ENCODE results near the gene CRY1. TPM values are rescaled to one million over a fixed set of nuclear protein-coding genes. Genes with fewer than 3 reads are reported as not detected.

Gene CRY1
- total RNA-seq, 1 experiment from 2014 or later = 19.4 TPM

DNA sequence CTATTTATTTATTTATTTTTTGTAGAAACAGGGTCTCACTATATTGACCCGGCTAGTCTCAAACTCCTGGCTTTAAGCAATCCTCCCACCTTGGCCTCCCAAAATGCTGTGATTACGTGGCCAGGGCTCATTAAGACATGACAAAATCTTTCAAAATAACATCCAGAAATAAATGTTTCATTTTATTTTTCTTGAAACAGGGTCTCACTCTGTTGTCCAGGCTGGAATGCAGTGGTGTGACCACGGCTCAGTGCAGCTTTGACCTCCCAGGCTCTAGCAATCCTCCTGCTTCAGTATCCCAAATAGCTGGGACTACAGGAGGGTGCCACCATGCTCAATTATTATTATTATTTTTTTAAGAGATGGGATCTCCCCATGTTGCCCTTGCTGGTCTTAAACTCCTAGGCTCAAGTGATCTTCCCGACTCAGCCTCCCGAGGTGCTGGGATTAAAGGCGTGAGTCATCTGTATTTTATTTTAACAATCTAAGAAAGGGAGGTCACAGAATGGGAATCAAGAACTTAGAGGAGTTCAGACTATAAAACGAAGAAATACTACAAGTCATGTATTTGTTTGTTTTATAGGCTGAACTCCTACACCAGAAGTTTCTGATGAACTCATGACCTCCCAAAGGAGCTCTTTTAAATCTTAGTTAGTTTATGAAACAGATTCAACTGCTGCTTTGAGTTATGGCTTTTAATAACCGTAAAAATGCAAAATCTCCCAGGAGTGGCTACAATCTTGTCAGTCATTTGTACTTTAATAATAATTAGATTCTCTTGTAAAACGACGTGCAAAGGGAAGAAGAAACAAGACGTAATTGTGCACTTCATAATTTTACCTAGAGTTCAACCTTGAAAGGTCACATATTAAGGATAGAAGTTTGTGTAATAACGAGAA lies 139.7 kb downstream of the CRY1 start:
- no peak for DNase-seq
- TF ChIP-seq, protein P1, sequence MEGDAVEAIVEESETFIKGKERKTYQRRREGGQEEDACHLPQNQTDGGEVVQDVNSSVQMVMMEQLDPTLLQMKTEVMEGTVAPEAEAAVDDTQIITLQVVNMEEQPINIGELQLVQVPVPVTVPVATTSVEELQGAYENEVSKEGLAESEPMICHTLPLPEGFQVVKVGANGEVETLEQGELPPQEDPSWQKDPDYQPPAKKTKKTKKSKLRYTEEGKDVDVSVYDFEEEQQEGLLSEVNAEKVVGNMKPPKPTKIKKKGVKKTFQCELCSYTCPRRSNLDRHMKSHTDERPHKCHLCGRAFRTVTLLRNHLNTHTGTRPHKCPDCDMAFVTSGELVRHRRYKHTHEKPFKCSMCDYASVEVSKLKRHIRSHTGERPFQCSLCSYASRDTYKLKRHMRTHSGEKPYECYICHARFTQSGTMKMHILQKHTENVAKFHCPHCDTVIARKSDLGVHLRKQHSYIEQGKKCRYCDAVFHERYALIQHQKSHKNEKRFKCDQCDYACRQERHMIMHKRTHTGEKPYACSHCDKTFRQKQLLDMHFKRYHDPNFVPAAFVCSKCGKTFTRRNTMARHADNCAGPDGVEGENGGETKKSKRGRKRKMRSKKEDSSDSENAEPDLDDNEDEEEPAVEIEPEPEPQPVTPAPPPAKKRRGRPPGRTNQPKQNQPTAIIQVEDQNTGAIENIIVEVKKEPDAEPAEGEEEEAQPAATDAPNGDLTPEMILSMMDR (IDR thresholded peaks at IDR 0.05; ENCODE audit: insufficient read depth in 1 of 2, low read depth in 1 of 2, low read length in 1 of 2, severe bottlenecking in 1 of 2, unreplicated experiment in 1 of 2) = no peak
- intact Hi-C loops (cut with micrococcal nuclease; ENCODE audit: unreplicated experiment) = no loop called here
- Mint-ChIP-seq H3K27ac (ENCODE audit: unreplicated experiment) (no peak overlapping the region), H3K4me3 (ENCODE audit: unreplicated experiment) (no peak overlapping the region), H3K4me1 (ENCODE audit: low read depth, unreplicated experiment) (no peaks in the 10 kb centered on the region), H3K9me3 (ENCODE audit: unreplicated experiment) (peaks cover 18% of the 10 kb centered on the region), H3K36me3 (ENCODE audit: insufficient read depth, unreplicated experiment) (peaks cover 11% of the 10 kb centered on the region), H3K27me3 (ENCODE audit: insufficient read depth, unreplicated experiment) (peaks cover 4% of the 10 kb centered on the region)
- H3K9me3 ChIP-seq = peaks cover 7% of the 10 kb centered on the region; the same call in 1 of the 2 replicates
- ChIA-PET POLR2A (interaction anchor here (1.1 kb wide), 1 partner anchor 34 kb away, joined by 3 read pairs; the partner anchor contains the start of gene MTERF2), CTCF (no interaction called here)
- H3K4me1 ChIP-seq = no peaks in the 10 kb centered on the region; the same call in 1 of the 2 replicates
- no TSS peak for BruUV-seq (replicated peaks)
- H3K36me3 ChIP-seq (ENCODE audit: control insufficient read depth, insufficient read depth, low read length) = no peaks in the 10 kb centered on the region
- H3K27me3 ChIP-seq (replicated peaks; ENCODE audit: control insufficient read depth, insufficient read depth, low read length) = no peaks in the 10 kb centered on the region
- H3K4me3 ChIP-seq (ENCODE audit: low read depth, low read length) = no peak overlapping the region; the same call in 1 of the 2 replicates

- Mint-ChIP-seq H3K27ac (ENCODE audit: unreplicated experiment) (no peak overlapping the region), H3K9me3 (ENCODE audit: unreplicated experiment) (peaks cover 28% of the 10 kb centered on the region), H3K4me3 (ENCODE audit: unreplicated experiment) (no peak overlapping the region), H3K27me3 (ENCODE audit: insufficient read depth, unreplicated experiment) (peaks cover 4% of the 10 kb centered on the region), H3K36me3 (ENCODE audit: insufficient read depth, unreplicated experiment) (no peaks in the 10 kb centered on the region), H3K4me1 (ENCODE audit: low read depth, unreplicated experiment) (no peaks in the 10 kb centered on the region)
- ChIA-PET CTCF (no interaction called here), POLR2A (no interaction called here)
- no peak overlapping the region for H3K4me3 ChIP-seq (ENCODE audit: low read depth, low read length)
- peaks cover 12% of the 10 kb centered on the region; the same call in 1 of the 2 replicates for H3K9me3 ChIP-seq
- BruUV-seq (replicated peaks) = no TSS peak
- intact Hi-C loops (cut with micrococcal nuclease; ENCODE audit: unreplicated experiment) = no loop called here
- DNase-seq = no peak
- TF ChIP-seq, protein P1 (IDR thresholded peaks at IDR 0.05; ENCODE audit: insufficient read depth in 1 of 2, low read depth in 1 of 2, low read length in 1 of 2, severe bottlenecking in 1 of 2, unreplicated experiment in 1 of 2) = no peak
- no peaks in the 10 kb centered on the region for H3K27me3 ChIP-seq (replicated peaks; ENCODE audit: control insufficient read depth, insufficient read depth, low read length)
- no peaks in the 10 kb centered on the region for H3K36me3 ChIP-seq (ENCODE audit: control insufficient read depth, insufficient read depth, low read length)
- H3K4me1 ChIP-seq = no peaks in the 10 kb centered on the region
Observed at GRCh38 chr12:106950591-106950990, 142.8 kb downstream of the CRY1 start.

DNA sequence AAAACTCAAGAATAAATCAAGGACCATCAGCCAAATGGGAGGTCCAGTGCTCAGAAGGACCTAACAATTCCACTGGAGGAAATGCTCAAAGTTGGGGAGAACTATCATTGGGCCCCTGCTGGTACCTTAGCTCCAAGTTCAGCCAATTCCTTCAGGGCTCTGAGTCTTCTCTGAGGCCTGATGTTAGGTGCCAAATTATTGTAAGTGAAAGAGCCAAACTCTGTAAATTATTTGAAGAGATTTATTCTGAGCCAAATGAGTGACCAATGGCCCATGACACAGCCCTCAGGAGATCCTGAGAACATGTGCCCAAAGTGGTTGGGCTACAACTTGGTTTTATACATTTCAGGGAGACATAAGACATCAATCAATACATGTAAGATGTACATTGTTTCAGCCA lies 145.9 kb downstream of the CRY1 start:
- peaks cover 4% of the 10 kb centered on the region for H3K27me3 Mint-ChIP-seq (ENCODE audit: insufficient read depth, unreplicated experiment)
- DNase-seq = no peak
- H3K4me3 Mint-ChIP-seq (ENCODE audit: unreplicated experiment) = no peak overlapping the region
- no peaks in the 10 kb centered on the region for H3K27me3 ChIP-seq (replicated peaks; ENCODE audit: control insufficient read depth, insufficient read depth, low read length)
- CTCF ChIA-PET = interaction anchor here (0.6 kb wide), 1 partner anchor 62 kb away, joined by 3 read pairs; no protein-coding TSS in a partner anchor
- H3K4me3 ChIP-seq (ENCODE audit: low read depth, low read length) = no peak overlapping the region
- TF ChIP-seq, protein P1 (IDR thresholded peaks at IDR 0.05; ENCODE audit: insufficient read depth in 1 of 2, low read depth in 1 of 2, low read length in 1 of 2, severe bottlenecking in 1 of 2, unreplicated experiment in 1 of 2) = no peak
- H3K9me3 Mint-ChIP-seq (ENCODE audit: unreplicated experiment) = peaks cover 28% of the 10 kb centered on the region
- no peaks in the 10 kb centered on the region for H3K36me3 Mint-ChIP-seq (ENCODE audit: insufficient read depth, unreplicated experiment)
- H3K27ac Mint-ChIP-seq (ENCODE audit: unreplicated experiment) = no peak overlapping the region
- H3K9me3 ChIP-seq = peaks cover 25% of the 10 kb centered on the region
- no peaks in the 10 kb centered on the region for H3K36me3 ChIP-seq (ENCODE audit: control insufficient read depth, insufficient read depth, low read length)
- no TSS peak for BruUV-seq (replicated peaks)
- peaks cover 1% of the 10 kb centered on the region for H3K4me1 Mint-ChIP-seq (ENCODE audit: low read depth, unreplicated experiment)
- POLR2A ChIA-PET = interaction anchor here (1.0 kb wide), 1 partner anchor 8 kb away, joined by 5 read pairs; the partner anchor contains the start of gene TMEM263
- H3K4me1 ChIP-seq = no peaks in the 10 kb centered on the region; the same call in 1 of the 2 replicates
- intact Hi-C loops (cut with micrococcal nuclease; ENCODE audit: unreplicated experiment) = no loop called here
